Articular chondrocyte of knee joint (primary cell): ENCODE results near the gene EGLN3. TPM values are rescaled to one million over a fixed set of nuclear protein-coding genes. Genes with fewer than 3 reads are reported as not detected.

Experiments
- total RNA-seq: library from RNA; depleted of rRNA; stranded (reverse); fragments of >200 nt; gene quantifications from 2 replicates; pipeline ENCODE4 v1.2.3, GENCODE V29; 2012

The EGLN3 gene
- 0.54 and 0.78 TPM in 2 replicates for total RNA-seq

GRCh38 chr14:33950320-33951182, at the start of gene EGLN3:
EGLN3 (minus strand) TSS chr14:33951074; CDS start chr14:33950752, 322 bp downstream.

